GM21526 (cell line): ENCODE measurements around the gene RAD51B.

ENCODE experiments used
- ATAC-seq: cut with Tn5 transposase; IDR thresholded peaks from one replicate; pipeline ENCODE4 v1.9.1; 2021; ENCODE audit warnings: moderate library complexity; ENCODE audit not compliant: unreplicated experiment, low FRiP score

RAD51B gene

DNA sequence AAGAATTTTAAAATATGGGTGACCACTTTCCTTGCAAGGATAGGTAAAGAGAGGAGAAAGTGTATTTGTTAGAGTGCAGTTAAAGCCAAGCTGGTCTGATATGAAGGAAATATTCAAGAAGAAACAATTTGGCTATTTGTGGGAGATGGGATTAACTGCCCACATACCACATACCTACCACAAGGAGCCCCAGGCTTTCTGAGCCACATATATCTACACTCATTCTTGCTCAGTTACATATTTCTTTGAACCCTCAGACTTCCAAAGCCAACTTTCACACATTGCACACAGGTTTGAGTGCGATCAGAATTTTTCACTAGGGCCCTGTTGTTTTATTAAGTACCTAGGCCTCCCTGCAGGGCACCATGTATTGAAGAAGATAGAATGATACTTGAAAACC, 643.1 kb downstream of the RAD51B start:
- ATAC-seq = no peak

DNA sequence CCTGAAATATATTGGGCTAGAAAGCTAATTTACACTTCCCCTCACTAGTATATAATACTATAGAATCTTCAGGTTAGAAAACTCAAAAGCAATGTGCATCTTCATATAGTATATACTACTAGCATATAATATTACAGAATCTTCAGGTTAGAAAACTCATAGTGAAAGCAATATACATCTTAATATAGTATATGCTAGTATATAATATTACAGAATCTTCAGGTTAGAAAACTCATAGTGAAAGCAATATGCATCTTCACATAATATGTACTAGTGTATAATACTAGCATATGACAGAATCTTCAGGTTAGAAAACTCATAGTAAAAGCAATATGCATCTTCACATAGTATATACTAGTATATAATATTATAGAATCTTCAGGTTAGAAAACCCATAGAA, 643.7 kb downstream of the RAD51B start:
- ATAC-seq = no peak

DNA sequence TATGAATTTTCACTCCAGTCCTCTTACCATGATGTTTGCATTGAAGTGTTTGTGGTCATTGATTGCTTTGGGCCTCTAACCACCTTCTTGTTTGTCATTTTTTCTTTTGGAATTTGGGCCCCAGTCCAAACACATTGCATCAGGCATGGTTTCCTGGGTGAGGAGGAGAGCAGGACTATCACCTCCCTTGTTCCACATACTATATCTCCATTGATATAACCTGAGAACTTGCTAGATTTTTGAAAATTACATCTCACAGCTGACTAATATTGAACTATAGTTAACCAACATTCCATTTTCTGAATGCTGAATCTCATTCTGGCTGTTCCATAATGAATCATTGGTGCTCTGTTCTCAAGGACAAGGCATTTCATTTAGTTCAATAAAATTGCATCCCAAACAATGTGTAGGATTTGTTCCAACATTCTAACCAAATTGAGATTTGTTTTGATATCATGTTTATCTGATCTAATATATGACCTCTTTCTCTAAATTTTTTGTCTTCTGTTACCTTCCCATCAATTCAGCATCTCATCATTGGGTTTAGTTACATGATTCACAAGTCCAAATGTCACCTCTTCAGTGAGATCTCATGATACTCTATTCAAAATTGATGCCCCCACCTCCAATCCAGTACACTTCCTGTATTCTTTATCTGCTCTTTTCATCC, 644.3 kb downstream of the RAD51B start:
- ATAC-seq = no peak

DNA sequence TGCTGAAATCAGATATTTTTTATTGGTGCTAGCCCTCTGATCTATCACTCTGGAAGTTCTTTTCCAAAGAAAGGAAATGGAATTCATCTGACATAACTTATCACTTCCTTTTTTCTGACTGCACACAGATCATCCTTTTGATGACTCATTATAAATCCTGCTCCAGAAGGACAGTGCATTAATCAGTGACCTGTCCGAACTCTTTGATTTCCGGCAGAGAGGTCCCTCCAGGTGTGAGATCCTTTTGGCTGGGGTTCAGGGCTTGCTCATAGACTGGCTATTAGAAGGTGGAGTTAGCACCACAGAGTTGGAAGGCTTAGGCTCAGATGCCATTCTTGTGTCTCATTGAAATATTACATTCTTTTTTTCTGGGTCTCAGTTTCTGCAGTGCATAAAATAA, 645.1 kb downstream of the RAD51B start:
- no peak for ATAC-seq

DNA sequence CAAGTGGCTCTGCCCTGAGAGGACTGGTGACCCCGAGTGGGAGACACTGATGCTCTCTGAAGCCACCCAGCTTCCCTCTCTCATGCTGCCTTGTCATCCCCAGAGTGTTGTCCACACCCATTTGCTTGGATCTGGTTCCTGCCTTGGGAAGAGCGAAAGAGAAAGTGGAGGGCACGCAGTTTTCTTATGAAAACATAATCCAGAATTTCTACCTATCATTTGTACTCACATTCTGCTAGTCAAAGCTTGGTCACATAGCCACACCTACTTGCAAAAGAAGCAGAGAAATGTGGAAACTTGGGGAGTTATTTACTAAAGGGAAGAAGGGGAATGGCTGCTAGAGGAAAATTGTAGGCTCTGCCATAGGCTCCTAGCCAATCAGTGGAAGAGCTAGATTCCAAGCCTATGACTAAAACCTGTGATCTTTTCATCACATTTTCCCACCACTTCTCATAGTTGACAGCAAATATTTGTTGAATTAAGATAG, 647.0 kb downstream of the RAD51B start:
- ATAC-seq = no peak

DNA sequence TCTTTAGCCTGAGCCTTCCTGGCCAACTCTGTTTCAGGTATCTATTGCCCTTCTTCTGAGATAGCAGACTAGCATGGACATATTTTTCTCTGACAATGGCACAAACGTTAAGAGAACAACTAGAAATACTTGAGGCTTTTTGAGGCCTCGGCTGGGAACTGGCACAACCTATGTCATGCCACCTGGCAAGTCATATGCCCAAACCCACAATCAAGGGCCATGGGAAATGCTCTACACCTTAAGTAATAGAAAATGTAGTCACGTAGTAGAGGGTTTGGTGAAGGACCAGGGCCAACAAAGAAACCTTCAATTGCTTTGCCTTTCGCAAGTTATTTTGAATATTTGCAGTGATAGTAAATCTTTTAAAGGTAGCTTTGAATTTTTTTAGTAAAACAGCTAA, 647.8 kb downstream of the RAD51B start:
- no peak for ATAC-seq

DNA sequence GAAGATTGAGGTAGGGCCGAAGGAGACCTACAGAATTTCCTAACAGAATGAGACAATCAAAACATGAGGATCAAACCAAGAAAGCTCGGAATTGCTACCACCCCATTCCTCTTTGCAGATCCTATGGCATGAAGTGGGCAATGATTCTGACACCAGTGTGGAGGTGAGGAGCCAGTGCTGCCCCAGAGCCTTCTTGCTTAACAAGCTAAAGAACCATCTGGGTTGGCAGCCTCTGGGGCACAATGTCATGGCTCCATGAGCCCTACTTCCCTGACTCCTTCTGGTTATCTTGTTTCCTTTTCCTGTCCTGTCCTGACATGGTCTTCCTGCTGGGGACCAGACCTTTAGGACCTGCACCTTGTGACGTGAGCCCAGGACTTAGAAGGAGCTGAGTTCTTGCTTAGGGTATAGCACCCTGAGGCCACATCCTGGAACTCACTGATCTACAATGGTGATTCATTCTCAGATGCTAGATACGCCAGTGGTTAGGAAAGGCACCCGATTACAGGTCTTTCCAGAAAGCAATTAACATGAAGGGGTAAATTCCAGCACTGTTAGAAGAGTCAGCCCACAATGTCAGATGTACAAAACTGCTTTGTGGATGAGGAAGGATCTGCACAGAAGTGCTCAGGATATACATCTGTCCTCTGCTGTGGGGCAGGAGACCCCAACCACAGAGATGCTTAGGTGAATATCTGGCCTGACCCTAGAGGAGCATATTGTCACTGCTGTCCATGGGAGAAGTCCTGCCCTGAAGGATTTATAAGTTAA, 649.0 kb downstream of the RAD51B start:
- ATAC-seq = no peak

DNA sequence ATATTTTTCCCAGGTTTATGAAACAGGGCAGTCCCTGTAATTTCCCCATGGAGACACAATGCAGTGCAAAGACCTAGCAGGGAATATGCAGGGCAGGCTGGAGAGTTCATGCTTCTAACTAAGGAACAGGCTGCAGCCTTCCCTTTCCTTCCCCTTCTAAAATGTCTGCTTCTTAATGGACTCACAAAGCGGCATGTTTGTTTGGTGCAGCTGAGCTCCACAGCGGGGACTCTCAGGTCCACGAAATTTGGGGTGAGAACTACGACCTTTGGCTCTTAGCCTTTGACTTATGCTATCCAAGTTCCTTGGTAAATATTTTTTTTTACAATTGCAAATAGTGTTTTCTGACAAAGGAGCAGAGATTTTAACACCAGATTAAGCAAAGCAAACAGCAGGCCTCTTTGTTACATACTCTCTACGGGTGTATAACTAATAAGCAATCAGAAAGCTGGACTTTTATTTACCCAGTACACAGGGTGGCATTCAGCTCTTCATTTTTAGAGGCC, 649.7 kb downstream of the RAD51B start:
- no peak for ATAC-seq

DNA sequence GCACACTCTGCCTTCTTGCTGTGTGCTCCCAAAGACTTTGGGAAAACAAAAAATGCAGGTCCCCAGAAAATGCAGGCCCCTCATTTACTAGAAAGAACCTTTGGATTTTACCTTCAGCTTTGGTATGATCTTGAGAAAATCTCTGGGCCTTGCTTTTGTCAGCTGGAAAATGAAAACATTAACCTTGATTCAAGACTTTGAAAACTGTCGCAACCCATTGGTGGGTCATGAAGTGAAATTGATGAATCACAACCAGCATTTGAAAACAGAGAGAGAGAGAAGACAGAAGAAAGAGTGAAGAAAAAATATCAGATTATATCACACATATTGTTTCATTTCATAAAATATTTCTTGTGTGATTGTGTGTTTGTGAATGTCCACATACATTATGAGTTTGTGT, 650.8 kb downstream of the RAD51B start:
- ATAC-seq = no peak

DNA sequence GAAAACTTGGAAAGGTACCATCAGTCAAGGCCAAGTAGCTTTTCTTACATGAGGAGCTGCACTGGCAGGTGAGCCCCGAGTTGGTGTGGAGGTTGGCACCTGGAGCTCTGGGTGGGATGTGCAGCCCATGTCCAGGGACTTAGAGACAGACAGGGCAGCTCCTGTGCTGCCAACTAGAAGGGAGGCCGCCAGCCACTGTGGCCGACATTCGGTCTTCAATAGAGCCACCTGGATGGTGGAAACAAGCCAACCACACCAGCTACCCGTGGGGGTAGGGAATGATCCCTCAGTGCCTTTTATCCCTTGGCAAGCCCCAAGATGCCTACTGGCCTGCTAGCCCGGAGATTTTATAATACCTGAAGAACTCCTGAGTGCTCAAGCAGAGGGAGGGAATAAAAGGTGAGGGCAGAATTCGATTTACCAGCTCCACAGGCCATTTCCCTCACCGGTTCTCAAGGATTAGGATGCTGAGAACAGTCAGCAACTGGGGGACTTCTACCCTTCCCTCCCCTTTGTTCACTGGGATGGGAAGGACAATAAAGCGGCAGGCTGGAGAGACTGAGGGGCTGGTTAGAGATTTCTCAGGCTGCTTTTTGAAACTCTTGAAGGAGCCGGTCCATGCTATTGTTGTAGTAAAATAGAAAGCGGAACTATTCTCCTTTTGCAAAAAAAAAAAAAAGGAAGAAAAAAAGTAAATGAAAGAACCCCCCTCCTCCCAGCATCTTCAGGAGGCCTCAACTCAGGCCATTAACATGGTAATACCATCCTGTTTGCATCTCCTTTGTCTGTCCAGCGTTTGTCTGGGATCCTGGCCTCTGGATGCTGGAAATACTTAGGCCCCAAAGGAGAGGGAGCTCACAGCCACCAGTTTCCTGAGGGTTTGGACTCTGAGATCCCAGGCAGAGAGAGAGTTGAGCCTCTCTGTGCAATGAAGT, 651.7 kb downstream of the RAD51B start:
- no peak for ATAC-seq

DNA sequence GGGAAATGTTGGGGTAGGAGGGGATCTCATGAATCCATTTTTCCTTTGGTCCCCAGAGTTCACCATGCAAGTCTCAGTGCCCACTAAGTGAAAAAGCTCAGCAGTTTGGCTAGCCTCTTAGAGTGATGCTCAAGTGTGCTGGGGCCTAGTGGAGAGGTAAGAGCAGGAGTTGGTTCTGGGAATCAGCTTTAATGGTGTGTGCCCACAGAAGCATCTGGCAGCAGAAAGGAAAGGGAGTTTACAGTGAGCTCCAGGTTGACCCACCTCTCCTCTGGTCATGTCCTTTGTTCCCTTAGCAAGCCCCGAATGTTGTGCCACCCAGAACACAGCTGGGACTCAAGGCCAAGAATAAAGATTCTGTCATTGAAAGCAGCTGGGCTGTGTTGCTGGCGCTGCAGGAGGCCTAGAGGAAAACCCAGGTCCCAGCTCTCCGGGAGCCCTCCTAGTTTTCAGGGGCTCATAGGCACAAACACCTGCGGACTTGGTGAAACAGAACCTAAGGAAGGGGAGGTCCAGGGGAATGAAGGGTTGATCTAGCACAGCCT, 652.5 kb downstream of the RAD51B start:
- ATAC-seq = no peak

DNA sequence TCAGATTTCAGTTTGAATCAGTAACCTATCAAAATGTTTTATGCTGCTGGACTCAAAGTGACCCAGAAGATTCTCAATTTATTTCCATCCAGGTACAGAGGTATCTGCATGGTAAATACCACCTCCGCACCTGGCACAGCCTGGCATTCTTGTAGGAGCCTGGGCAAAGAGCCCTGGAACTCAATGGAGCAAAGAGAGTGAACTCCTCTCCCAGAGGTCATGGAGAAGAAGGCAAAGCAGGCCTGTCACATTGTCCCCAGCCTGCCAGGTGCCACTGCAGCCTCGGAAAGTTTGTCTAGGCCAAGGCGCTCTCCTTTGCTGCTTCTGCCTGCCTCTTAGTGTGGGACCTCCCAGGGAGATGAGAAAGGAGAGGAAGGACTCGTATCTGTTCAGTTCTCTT, 653.5 kb downstream of the RAD51B start:
- no peak for ATAC-seq

DNA sequence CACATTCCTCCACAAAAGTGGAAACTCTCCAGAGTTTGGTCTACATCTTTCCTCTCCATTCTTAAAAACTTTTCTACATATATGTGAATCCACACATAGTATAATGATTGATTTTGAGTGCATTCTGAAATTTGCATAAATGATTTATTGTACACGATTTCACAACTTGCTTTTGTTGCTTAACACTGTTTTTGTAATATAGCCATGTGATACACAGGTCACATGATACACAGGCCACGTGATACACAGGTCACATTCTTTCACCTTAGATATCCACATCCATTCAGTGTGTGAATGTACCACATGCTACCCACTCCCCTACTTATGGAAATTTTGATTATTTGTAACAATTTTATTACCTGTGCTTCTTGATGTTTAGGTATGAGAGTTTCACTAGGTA, 654.2 kb downstream of the RAD51B start:
- ATAC-seq = no peak

DNA sequence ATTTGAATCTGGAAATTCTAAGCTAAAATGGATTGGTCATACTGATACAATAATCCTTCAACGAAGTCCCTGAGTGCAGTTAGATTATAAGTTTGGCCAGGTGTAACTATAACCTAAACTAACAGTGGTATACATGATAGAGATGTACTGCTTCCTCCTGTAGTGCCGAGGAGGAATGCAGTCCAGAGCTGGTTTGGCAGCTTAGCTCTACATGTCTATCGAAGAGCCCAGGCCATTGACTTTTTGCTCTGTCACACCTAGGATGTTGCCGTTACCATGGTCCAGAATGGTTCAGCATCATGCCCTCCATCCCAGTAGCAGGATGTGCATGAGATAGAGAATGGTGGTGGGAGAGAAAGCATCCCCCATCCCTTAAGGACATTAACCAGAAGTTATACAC, 655.2 kb downstream of the RAD51B start:
- ATAC-seq = no peak

DNA sequence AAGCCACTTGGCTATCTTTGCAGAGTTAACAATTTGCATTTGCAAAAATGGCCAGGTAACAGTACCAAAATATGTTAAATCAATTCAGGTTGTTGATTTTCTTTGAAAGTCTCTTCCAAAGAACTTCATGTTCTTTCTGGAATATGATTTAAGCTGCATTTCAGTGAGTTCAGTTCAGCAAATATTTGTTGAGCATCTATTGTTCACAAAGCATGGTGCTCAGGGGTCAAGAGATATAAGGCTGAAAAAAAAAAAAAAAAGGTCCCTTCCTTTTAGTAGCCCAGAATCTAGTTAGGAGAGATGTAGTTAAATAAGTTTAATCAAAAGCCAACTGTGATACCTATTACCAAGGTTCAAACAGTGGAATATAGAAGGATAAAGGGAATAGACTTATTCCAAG, 656.2 kb downstream of the RAD51B start:
- no peak for ATAC-seq

DNA sequence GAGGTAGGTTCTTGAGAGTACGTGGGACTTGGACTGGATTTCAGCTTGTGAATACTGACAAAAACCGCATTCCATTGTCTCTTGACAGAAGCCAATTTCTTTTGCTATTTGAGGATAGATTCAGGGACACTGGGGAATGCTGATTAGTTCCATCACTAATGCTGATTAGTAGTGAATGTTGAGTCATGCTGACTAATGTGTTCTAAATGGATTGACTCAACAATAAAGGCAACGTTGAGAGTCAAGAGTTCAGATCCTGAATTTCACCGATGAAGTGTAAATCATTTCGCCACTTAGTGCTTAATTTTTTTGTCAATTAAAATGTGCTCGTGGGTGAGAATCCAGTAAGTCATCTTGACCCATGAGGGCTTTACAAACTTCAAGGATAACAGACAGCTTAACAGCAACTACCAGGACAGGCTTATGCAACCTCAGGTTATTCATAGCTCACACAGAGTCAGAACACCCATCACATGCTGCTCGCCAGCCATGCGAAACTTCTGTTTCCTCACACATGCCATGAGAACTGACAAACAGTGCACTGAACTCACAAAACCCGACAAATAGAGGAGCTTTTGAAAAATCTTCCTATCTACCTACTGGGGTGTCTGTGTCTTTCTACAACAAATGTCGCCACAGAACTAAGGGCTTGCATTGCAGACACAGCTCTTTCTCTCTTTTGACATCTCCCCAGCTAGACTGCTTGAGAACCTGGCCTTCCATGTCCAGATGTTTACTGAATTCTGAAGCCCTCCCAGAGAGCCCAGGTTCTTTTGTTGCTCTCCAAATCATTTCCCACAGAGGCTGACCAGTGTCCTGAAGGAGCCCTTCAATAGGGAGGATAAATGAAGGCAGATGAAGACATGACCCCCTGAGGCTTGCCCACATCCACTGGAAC, 656.9 kb downstream of the RAD51B start:
- ATAC-seq = peak; percentile 59

DNA sequence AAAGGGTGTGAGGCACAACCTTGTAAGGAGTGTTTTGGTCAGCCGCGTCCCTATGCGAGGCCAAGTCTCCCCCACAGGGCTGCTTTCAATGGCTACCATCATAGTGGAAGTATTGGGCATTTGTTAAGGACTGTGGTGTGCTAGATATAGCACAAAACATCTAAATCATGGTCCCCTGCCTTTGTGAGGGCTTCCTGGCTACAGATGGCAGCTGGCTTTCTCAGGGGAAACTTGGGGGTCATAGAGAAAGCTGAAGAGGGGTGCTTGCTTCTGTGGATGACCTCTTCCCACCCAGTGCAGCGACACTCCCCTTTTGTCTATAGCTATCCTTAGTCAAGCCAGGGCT, 657.5 kb downstream of the RAD51B start:
- ATAC-seq = no peak

DNA sequence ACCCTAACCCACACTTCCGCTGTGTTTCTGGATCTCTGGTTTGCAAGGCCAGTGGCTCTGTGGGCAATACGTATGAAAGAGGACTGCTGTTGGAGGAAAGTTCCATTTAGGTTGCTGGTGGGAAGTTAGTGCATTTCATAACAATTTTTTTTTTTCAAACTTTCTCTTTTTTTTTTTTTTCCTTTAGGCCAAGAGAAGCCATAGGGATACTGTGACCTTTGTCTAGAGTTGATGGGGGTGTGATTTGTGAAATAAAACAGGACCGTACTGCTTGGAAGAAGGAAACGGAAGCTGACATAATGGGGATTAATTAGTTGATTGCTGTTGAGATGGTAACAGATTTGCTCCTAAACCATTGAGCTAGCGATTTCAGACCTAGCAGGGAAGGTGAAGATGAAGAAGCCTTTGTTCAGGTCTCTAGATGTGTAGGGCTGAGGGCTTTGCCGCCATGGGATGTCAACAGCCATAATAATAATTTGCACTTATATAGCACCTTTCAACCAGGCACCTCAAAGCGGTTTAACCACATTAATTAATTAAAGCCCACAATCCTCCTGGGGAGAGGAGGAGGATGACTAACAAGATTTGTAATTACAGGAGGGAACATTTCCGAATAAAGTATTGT, 658.0 kb downstream of the RAD51B start:
- ATAC-seq = no peak

DNA sequence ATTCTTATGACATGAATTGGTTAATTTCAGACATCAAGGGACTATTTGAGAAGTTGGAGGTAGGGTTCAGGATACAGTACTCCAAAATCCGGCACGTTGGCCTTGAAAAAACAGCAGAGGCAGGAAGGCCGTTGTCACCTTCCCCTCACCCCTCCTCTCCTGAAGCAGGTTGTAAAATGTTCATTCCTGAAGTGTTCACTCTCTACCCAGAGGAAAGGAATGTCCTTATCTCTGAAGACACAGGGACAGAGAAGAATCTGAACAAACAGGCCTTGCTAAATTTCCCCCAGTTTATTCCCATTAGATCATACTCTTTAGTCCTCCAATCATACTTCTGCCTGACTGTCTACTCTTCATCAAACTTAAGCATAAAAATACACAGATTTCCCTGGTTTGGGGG, 659.7 kb downstream of the RAD51B start:
- ATAC-seq = no peak
